ENCODE data around the gene AUTS2.

The AUTS2 gene

GRCh38 chr7:69892790-69893189 is 294.5 kb downstream of the AUTS2 start:
- TF ChIP-seq CTCF (IDR thresholded peaks at IDR 0.05; ENCODE audit: low read depth, low read length): no peak
- no peak overlapping the region for H3K4me3 ChIP-seq (replicated peaks in 1 of 2; ENCODE audit: low read depth in 2 of 2, low read length in 2 of 2)
- no peak for DNase-seq (ENCODE audit: low read depth in 2 of 2)

- peak; percentile 18 to 29 for DNase-seq (ENCODE audit: low read depth in 2 of 2)
- no peak overlapping the region for H3K4me3 ChIP-seq (replicated peaks in 1 of 2; ENCODE audit: low read depth in 2 of 2, low read length in 2 of 2)
- peak; percentile 25 for TF ChIP-seq CTCF (IDR thresholded peaks at IDR 0.05; ENCODE audit: low read depth, low read length)
Observed at GRCh38 chr7:69893906-69894305, 295.6 kb downstream of the AUTS2 start.

- no peak for TF ChIP-seq CTCF (IDR thresholded peaks at IDR 0.05; ENCODE audit: low read depth, low read length)
- DNase-seq (ENCODE audit: low read depth in 2 of 2): no peak
- no peak overlapping the region for H3K4me3 ChIP-seq (replicated peaks in 1 of 2; ENCODE audit: low read depth in 2 of 2, low read length in 2 of 2)
Observed at GRCh38 chr7:69895446-69895845, 297.2 kb downstream of the AUTS2 start.

- H3K4me3 ChIP-seq (replicated peaks in 1 of 2; ENCODE audit: low read depth in 2 of 2, low read length in 2 of 2): no peak overlapping the region
- TF ChIP-seq CTCF (IDR thresholded peaks at IDR 0.05; ENCODE audit: low read depth, low read length): no peak
- DNase-seq (ENCODE audit: low read depth in 2 of 2): no peak
Observed at GRCh38 chr7:69896121-69896520, 297.8 kb downstream of the AUTS2 start.

GRCh38 chr7:69898189-69898588 is 299.9 kb downstream of the AUTS2 start:
- no peak for DNase-seq (ENCODE audit: low read depth in 2 of 2)
- no peak overlapping the region for H3K4me3 ChIP-seq (replicated peaks in 1 of 2; ENCODE audit: low read depth in 2 of 2, low read length in 2 of 2)
- no peak for TF ChIP-seq CTCF (IDR thresholded peaks at IDR 0.05; ENCODE audit: low read depth, low read length)

- no peak for TF ChIP-seq CTCF (IDR thresholded peaks at IDR 0.05; ENCODE audit: low read depth, low read length)
- H3K4me3 ChIP-seq (replicated peaks in 1 of 2; ENCODE audit: low read depth in 2 of 2, low read length in 2 of 2): no peak overlapping the region
- no peak for DNase-seq (ENCODE audit: low read depth in 2 of 2)
Observed at GRCh38 chr7:69903410-69903809, 305.1 kb downstream of the AUTS2 start.

DNA sequence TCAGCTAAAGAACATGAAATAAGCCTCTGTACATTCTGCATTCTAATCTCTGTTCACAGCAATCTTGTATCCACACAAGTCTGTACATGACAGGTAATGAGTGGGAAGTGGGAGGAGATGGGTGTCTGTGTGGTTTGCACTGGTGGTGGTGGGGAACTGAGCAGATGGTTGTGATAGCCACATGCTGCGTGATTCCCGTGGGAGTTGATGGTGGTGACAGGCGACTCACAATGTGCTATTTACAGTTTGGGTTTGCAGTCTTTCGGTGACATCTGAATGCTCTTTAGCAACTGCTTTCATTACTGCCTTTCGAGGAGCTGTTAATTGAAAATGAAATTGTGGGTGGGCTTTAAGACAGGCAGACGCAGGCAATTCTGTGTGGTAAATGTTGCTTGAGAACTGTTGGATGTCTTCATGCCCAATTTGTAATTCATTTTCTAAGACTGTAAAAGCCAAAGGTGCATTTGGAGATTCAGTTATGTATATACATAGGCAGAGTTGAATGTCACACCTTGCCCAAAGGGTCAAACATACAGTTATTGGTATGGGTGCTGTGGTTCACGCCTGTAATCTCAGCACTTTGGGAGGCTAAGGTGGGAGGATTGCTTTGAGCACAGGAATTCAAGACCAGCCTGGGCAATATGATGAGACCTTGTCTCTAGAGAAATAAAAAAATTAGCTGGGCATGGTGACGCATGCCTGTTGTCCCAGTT is 308.2 kb downstream of the AUTS2 start:
- no peak for TF ChIP-seq CTCF (IDR thresholded peaks at IDR 0.05; ENCODE audit: low read depth, low read length)
- peak in 1 of 2 donors; percentile 9 for DNase-seq (ENCODE audit: low read depth in 2 of 2)
- no peak overlapping the region for H3K4me3 ChIP-seq (replicated peaks in 1 of 2; ENCODE audit: low read depth in 2 of 2, low read length in 2 of 2)
